ENCODE measurements around the gene KRT83.

The KRT83 gene

DNA sequence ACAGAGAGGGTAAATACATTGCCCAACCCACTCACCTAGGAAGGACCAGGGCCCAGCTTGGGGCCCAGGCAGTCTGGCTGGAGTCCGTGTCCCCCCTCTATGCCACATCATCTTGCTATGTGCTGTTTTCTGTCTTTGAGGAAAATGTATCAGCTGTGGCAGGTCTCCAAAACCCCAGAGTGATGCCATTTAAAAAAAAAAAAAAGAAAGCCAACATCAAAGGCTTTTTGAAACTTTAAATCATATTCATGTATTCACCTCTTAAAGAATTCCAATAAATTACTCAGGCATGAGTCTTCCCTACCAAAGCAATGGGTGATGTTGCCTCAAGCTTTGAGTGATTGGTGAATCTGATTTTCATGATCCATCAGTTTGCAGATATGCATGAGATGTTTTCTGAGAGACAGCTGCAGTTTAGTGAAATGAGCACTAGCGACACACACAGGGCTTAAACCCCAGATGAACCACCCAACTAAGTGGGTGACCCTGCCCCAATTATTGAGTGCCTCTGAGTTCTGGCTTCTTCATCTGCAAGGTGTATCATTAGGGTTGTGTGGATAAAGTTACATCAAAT lies 35.9 kb downstream of the KRT83 start:
- no peak for DNase-seq

DNA sequence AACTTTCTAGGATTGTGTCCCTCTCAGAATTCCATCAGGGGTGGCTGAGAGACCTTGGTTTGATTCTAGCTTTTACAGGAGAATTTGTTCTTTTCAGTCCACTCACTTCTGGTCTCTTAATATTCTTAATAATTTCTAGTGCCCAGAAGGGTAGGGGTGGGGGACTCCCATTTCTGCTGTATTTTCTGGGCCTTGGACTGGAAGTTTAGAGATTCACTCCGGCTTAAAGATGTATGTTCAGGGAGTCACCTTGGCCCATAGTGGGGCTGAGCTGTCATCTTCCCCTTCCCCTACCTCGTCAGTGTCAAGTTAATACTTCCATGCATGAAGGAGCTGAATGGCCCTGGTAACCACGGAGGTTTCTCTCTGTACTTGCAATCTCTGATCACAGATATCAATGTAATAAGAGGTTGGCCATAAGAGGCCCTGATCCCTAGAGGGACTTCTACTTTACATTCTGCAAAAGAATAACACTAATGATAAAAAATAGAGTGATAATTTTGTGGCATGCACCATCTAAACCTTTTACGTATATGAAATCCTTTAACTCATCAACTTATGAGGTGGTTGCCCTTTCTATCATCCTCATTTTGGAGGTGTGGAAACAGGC lies 36.5 kb downstream of the KRT83 start:
- no peak for DNase-seq

DNA sequence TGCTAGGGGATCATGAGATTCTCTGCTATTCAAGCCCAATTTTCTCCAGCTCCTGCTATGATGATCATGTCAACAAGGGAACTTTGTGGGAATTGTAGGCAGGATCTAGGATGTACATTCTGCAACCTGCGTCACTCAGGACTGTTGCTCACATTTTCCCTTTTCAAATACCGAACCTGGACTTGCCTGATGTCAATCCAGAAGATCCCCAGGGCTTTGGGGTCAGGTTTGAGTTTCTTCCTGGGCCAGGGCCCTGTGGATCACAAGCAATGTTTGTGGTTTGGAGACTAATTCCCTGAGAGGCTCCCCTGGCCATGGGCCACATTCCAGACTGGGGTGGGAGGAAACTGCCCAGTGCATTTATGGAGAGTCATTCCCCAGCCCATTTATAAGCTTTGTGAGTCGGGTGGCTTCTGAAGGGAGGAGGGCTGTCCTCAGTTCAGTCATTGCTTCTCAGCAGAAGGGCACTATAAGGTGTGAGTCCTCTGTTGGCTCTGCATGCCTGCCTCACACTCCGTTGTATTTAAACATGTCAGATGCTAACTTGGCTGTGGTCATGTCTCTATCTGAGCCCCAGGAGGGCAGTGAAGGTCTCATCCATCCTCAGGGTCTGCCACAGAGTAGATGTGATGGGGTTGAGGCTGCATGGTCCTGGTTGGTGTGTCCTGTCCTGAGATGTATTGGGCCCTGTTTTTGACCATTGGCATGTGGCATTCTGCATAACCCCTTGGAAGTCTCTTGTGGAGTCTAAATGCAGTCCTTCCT lies 40.2 kb downstream of the KRT83 start:
- DNase-seq = no peak

DNA sequence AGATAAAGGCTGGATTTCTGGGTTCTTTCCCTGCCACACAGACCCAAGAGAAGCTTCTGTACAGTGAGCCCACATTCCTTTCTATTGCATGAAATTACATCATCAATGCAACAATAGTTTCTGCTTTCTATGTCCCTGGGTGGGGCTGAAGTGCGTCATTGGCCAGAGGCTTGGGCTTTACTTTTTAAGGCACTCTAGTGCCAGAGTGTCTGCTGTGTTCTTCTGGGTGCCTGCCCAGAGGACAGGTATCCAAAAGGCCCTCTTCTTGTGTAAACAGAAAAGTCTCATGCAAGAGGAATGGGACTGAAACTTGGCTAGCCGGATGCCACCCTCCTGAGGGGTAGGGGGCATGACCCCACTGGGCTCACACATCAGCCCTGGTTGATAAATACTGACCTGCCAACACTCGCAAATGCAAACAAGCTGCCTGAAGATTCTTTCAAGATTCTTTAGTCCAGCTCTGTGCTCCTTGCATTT lies 40.8 kb downstream of the KRT83 start:
- peak in 1 of 2 donors; percentile 47 for DNase-seq

DNA sequence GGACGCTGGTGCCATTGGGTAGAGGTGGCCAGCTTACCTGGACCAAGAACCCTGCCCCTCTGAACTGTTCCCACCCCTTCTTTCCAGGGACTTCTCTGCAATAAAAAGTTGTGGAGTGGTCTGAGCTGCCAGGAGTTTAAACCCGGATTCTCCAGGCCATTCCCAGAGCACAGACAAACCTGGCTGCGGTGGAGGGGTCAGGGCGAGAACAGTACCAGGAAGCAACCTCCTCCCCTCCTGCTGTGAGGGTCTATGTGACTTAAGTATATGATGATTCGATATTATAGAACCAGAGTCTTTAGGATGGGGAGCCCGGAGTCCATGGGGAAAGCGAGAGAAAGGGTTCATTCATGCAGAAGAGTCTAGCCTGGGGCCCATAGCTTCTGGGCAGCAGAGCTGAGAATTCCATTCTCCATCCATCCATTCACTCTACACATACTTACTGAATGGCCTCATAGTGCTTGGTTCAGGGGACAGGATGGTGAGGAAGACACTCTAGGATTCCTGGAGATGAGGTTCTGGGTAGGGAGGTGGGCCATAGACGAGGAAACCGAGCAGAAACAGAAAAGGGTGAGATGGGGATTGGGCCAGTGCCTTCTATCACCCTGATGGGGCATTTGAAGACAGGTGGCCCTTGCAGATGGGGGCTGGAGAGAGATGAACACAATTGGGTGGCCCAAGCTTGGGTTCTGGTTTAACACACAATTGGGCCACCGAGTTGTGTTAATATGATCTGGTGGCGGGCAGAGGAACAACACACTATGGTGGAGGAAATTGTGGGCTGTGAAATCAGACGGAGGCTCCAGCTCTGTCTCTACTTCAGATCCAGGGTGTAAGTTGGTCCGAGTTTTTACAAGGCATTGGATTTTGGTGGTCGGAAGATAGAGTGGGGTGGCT lies 41.5 kb downstream of the KRT83 start:
- no peak for DNase-seq

DNA sequence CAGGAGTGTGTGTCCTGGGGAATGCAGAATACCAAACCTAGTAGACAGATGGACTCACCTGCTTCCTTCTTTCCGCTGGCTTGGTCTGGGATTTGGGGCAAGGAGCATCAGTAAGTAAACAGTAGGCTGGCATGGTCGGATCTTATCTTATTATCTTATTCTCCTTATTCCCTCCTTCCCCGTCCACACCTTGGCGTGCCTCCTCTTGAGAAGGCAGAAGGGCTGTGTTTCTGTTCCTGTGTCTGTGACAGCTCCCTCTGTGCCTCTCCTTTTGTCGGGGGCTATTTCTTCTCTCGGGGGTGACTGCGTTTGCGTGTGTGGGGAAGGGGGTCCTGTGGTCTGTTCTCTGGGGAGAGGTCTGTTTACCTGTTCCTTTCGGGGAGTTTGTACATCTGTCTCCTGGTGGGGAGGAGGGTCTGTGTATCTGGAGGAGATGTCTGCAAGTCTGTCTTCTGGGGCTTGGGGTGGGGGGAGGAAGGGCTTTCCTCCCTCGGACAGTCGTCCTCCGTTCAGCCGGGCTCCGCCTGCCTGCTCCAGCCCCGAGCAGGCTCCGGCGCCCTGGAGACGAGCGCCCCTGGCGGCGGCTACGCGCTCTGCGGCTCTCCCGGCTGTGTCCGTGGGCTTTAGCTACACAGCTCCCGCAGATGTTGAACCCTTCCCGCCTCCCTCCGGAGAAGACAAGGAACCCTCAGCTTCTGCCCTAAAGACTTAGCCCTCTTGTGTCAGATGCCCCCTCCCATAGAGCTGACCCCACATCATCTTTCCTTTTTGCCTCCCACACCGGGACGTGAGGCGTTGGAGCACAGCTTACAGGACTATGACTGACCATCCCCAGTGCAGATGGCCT lies 42.4 kb downstream of the KRT83 start:
- peak; percentile 66 to 67 for DNase-seq

DNA sequence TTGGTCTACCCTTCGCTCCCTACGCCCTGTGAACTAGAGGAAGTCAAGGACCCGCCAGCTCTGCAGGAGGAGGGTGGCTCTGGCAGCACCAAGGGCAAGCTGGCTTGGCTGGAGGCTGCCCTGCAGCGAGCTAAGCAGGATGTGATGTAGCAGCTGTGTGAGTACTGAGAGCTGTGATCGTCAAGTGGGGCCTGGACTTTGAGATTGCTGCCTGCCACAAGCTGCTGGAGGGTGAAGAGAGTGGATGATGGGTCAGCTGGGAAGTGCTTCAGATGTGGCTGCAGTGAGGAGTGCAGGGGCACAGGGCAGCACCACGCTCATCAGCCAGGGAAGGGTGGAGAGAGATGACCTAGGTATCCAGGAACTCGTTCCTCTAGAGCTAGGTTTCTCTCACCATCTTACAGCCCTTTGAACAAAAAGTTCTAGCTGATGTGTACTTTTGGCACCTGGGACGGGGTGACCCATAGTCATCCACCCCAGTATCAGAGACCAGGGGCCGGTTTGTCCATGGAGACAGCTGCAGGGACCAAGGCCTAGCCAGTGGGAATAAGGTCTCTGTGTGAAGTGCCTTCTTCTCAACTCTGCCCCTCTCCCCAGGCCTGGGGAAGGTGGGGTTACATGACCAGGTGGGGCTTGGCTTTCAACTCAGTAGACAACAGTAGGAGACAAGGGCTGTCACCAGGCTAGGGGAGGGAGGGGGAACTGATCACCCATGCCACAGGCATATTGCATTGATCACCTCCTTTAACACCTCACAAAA lies 43.5 kb downstream of the KRT83 start:
- no peak for DNase-seq

DNA sequence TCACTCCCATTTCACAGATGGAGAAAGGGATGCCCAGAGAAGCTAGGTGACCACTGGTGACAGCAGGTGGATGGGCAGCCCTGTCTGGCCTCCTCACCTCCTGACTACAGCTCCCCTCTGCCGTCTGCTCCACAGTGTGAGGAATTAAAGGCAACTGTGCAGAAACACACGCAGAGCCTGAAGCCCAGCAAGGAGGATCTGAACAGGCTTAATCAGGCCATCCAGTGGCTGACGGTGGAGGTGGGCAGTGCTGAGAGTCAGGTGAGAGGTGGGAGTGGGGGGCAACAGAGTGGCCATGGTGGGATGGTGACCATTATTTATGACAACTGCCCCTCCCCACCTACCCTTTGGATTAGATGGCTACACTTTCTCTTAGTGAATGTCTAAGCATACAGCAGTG lies 45.5 kb downstream of the KRT83 start:
- DNase-seq = no peak

DNA sequence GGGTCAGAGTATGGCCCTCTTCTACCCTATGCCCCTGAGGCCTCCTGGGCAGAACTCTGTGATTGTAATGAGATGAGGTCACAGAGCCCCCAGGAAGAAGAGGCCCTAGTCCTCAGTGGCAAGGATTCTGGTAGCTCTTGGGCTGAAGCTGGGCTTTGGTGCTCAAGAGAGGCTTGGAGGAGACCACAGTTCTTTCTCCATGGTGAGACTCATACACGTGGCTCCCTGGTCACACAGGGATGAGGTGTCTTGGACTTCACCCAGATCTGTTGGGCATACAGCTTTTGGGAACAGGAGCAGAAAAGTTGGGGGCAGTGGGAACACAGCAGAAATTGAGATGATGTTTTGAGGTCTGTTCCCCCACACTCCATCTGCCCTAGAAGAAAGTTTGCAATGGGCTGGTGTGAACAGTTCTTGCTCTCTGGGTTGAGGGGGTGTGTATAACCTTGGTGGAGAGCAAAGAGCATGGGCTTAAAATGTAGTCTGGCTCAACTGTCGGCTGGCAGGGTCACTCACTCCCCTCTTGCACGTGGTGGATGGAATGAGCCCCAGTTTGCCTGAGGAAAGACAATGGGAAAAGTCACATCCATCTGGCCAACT lies 46.6 kb downstream of the KRT83 start, which contains the start of gene KRT86:
TSS of gene KRT86 (plus strand) at position 125 of the 600 bp plus-strand sequence. CDS start 27,272 bp downstream, outside the sequence.
- DNase-seq = no peak

DNA sequence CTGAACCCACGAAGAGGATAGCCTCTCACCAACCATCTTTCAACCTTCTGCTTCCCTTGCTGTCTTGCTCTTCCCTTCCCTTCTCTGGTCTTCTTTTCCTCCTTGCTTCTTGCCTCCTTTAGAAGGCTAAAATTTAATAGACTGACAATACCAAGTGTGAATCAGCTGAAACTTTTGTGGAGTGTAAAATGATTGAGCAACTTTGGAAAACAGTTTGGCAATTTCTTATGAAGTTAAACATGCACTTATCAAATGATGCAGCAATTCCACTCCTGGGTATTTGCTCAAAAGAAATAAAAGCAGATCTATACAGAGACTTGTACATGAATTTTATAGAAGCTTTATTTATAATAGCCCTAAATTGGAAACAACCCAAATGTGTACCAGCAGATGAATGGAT lies 50.0 kb downstream of the KRT83 start:
- DNase-seq = no peak

DNA sequence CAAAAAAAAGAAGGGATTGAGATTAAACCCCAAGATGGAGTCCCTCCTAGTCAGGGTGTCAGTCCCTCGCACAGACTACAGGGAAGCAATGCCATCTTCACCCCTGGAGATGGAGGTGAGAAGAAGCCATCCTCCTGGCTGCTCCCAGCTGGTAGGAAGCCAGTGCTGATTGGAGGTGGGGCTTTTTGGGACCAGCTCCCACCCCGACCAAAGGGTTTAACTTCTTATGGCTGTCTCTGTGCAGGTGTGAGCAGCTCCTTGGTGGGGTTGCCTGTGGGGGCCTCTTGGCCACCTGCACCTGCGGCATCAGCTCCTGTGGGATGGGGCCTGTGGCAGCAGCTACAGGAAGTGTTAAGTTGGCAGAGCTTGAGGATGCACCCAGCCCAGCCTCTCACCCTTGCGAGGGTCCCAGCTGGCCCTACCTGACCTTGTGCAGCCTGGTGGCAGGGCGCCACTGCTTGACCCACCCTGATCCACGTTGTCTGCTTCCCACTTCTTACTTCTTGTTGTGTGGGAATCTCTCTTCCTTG lies 50.6 kb downstream of the KRT83 start:
- no peak for DNase-seq

DNA sequence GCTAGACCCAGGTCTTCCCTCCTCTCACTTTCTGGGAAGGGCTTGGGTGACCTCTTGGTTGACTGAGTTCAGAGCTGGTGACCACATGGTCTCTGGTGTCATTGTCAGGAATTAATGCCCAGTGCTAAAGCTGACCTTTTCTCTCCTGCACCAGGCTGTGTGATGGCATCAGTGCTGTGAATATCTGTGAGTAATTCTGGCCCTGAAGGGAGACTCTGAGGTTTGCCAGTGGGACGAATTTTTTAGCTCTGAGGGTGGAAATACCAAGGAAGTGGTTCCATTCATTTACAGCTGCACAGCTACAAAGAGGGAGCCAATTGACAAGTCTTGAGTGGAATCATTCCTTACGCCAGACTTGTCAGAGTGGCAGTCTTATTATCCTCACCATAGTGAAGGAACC lies 53.0 kb downstream of the KRT83 start:
- no peak for DNase-seq

DNA sequence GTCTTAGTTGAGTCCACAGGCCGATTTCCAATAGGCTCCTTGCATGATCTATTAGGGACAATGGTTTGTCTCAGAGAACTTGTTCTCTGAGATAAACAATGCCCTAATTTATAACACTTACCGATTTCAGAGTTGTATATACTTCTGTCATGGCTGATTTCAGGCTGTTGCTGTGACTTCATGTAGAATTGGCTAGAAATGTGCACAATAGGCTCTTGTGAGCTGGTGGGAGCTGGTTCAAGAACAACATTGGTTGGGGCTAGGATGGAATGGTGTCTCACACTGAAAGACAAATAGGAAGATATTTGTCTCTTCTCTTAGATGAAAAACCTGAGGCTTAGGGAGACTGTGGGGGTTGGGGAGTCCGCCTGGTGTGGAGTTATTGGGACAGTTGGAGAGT lies 53.5 kb downstream of the KRT83 start:
- DNase-seq = no peak

DNA sequence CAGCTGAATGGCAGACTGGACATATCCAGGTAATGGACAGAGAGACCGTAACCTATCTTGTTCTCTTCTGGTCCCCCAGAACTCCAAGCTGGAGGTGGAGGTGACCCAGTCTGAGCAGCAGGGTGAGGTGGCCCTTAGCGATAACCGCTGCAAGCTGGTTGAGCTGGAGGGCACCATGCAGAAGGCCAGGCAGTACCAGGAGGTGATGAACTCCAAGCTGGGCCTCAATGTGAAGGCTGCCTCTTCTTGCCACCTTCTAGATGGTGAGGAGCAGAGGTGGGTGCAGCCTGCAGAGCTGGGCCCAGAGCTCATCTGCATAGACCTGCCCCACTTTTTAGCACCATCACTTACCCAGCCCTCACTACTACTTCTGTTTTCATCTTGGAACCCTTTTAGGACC lies 53.9 kb downstream of the KRT83 start:
- DNase-seq = no peak

DNA sequence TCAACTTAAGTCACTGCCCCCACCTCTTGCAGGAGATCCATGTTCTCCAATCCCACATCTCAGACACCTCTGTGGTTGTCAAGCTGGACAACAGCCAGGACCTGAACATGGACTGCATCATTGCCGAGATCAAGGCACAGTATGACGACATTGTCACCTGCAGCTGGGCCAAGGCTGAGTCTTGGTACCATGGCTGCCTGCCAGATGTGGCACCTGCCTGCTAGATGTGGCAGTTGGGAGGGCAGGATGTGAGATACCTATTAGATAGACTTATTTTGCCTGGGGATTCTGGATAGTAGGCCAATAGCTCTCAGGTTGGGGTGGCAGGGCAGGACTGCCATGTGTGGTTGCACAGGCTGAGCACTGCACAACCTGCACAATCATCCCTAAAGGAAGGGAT lies 54.7 kb downstream of the KRT83 start:
- DNase-seq = no peak

DNA sequence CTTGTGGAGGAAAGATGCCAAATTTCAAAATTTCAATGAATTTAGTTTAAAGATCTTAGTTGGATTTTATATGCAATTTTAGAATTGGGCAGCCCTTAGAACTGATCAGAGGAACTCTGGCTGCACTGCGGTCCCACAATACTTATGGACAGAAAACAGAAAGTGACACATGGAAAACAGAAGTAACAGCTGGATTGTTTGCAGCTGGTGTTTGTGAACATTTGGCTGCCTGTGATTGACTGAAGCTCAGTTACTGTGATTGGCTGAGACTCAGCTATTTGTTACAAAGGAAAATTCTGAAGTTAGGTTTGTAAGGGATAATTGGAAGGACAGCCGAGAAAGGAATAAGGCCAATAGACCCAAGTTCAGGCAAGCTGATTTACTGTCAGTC lies 56.8 kb downstream of the KRT83 start:
- DNase-seq = no peak
